Measurements from ENCODE around the gene HNRNPA0. TPM values are rescaled to one million over a fixed set of nuclear protein-coding genes. Genes with fewer than 3 reads are reported as not detected.

Gene HNRNPA0
- 10 to 100 TPM in 3 of 4 donors, 1 to 10 TPM in 1; 8.8 to 12.8 (median 10.4) TPM for total RNA-seq

DNA sequence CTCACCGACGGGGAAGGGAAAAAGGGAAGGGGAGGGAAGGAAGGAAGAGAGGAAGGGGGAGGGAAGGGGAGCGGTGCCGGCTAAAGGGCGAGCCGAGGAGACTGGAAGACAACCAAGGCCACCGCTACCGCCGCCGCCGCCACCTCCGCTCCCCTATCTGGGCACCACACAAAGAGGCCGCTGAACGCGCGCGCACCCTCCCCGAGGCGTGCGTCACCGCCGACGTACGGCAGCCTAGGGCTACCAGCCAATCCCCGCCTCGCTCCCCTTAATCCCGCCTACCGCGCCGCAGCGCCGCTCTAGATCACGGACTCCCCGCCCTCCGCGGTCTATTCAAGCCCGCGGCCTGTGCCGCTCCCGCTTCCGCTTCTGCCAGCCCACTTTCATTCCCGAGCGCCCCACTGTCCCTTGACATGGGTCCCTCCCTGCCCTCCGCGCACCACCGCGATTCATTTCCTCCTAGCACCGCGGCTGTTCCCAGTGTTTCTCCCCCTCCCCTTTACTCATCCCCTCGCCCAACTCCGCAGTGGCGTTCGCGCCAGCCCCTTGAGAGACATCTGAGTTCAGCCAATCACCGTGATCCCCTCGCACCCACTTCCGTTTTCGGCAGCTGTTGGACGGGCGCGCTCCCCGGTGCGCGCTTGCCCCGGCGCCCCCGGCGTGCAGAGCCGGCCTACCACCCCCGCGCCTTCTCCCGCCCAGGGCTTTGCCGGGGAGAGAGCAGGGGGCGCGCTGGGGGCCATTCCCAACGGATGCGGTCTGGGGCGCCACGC is at the start of gene HNRNPA0:
Gene HNRNPA0 (minus strand): TSS at position 176 of the 773 bp plus-strand sequence. CDS start 297 bp downstream, outside the sequence.
- no peak for TF ChIP-seq CTCF (IDR thresholded peaks at IDR 0.05; ENCODE audit: low read depth)

- TF ChIP-seq CTCF (IDR thresholded peaks at IDR 0.05; ENCODE audit: low read depth) = no peak
Observed at GRCh38 chr5:137802282-137803210, 48.4 kb upstream of the HNRNPA0 start.

GRCh38 chr5:137800700-137801411 is 46.7 kb upstream of the HNRNPA0 start:
- no peak for TF ChIP-seq CTCF (IDR thresholded peaks at IDR 0.05; ENCODE audit: low read depth)

DNA sequence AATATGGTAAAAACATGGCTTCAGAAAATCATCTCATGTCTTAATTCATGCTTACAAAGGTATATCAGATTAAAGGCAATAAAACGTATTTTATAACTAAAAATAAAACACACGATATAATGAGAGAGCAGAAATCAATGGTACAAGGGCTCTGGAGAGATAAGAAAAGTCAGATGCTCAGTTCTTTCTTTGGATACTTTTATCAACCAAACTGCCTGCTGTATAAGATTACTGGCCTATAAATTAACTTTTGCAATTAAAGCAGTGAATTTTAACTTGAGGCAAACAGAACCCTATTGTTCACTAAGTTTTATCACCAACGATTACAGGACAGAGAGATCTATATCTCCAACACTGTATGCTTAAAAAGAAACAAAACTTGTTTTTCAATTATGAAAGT is 42.1 kb upstream of the HNRNPA0 start:
- no peak for TF ChIP-seq CTCF (IDR thresholded peaks at IDR 0.05; ENCODE audit: low read depth)

DNA sequence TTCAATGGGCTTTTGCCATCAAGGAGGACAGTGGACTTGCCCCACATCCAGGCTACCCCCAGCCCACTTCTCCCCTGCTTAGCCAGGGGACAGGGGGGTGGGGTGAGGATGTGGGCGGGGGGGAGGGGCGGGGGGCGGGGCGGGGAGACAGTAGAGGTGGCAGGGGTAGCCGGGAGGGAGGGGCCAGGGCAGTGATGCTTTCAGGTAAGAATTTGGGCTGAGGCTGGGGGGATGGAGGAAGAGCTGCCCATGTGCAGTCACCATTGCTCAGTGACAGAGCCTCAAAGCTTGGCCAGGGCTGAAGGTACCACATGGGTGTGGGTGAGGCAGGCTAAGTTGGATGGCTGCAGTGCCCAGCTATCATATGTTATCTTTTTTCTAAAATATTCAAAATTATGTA is 40.7 kb upstream of the HNRNPA0 start:
- TF ChIP-seq CTCF (IDR thresholded peaks at IDR 0.05; ENCODE audit: low read depth) = no peak

- TF ChIP-seq CTCF (IDR thresholded peaks at IDR 0.05; ENCODE audit: low read depth) = no peak
Observed at GRCh38 chr5:137792303-137792702, 38.1 kb upstream of the HNRNPA0 start.
